ENCODE results near the gene MYD88.

The MYD88 gene

GRCh38 chr3:38114052-38114874 is 24.2 kb upstream of the MYD88 start:
- DNase-seq: no peak

- no peak for DNase-seq
Measured at GRCh38 chr3:38114875-38115644, 23.4 kb upstream of the MYD88 start.

- no peak for DNase-seq
Measured at GRCh38 chr3:38115645-38116427, 22.6 kb upstream of the MYD88 start.

- no peak for DNase-seq
Measured at GRCh38 chr3:38116471-38117162, 21.8 kb upstream of the MYD88 start.

GRCh38 chr3:38117163-38117716 is 21.2 kb upstream of the MYD88 start:
- no peak for DNase-seq

GRCh38 chr3:38117748-38118420 is 20.6 kb upstream of the MYD88 start:
- DNase-seq: peak; percentile 79 to 80

GRCh38 chr3:38118421-38119247 is 19.8 kb upstream of the MYD88 start:
- DNase-seq: no peak

GRCh38 chr3:38119248-38119544 is 19.3 kb upstream of the MYD88 start:
- no peak for DNase-seq

GRCh38 chr3:38119821-38120692 is 18.4 kb upstream of the MYD88 start:
- DNase-seq: no peak

- no peak for DNase-seq
Measured at GRCh38 chr3:38120693-38121450, 17.6 kb upstream of the MYD88 start.

GRCh38 chr3:38121451-38121831 is 17.0 kb upstream of the MYD88 start:
- no peak for DNase-seq

GRCh38 chr3:38121832-38122461 is 16.5 kb upstream of the MYD88 start:
- peak in 1 of 2 donors; percentile 14 for DNase-seq

- peak in 1 of 2 donors; percentile 11 for DNase-seq
Measured at GRCh38 chr3:38122712-38123290, 15.7 kb upstream of the MYD88 start.

GRCh38 chr3:38124324-38125122 is 13.9 kb upstream of the MYD88 start:
- DNase-seq: peak in 1 of 2 donors; percentile 10

GRCh38 chr3:38125305-38126120 is 12.9 kb upstream of the MYD88 start:
- DNase-seq: peak in 1 of 2 donors; percentile 13

GRCh38 chr3:38126121-38126892 is 12.2 kb upstream of the MYD88 start:
- peak in 1 of 2 donors; percentile 9 for DNase-seq
